AG10803 (cell line): Measurements from ENCODE around the gene KIRREL1.

ENCODE experiments used
- DNase-seq: peaks from one replicate; pipeline ENCODE4 v3.0.0; 2010; ENCODE audit warnings: low read depth
- H3K4me3 ChIP-seq: 2 replicates; pipeline ENCODE4 v1.5.1; 2011; ENCODE audit warnings: mild to moderate bottlenecking, low read length, control low read depth
- TF ChIP-seq, protein P1 (sequence below): conservative IDR thresholded peaks from 2 replicates; pipeline ENCODE4 v1.5.1; 2011; ENCODE audit warnings: mild to moderate bottlenecking, low read length, control low read depth, inconsistent platforms

Gene KIRREL1

DNA sequence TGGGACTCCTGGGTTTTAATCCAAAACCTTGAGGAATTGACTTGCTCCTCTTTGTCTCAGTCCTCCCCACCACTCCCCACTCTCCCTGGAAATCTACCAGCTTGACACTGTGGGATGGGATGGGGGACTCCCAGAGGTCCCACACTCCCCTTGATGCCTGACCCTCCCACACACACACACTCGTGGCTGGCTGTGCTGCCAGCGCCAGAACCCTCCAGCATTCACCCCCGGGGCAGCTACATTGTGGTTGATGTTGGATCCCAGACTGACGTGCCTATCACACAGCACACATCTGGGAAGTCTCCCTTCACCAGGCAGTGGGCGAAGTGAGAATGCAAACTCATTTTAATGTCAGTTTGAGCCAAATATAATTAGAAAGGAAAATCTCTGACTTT, 10.0 kb downstream of the KIRREL1 start:
- TF ChIP-seq, protein P1, sequence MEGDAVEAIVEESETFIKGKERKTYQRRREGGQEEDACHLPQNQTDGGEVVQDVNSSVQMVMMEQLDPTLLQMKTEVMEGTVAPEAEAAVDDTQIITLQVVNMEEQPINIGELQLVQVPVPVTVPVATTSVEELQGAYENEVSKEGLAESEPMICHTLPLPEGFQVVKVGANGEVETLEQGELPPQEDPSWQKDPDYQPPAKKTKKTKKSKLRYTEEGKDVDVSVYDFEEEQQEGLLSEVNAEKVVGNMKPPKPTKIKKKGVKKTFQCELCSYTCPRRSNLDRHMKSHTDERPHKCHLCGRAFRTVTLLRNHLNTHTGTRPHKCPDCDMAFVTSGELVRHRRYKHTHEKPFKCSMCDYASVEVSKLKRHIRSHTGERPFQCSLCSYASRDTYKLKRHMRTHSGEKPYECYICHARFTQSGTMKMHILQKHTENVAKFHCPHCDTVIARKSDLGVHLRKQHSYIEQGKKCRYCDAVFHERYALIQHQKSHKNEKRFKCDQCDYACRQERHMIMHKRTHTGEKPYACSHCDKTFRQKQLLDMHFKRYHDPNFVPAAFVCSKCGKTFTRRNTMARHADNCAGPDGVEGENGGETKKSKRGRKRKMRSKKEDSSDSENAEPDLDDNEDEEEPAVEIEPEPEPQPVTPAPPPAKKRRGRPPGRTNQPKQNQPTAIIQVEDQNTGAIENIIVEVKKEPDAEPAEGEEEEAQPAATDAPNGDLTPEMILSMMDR = no peak
- peak overlapping the region; percentile 25 for H3K4me3 ChIP-seq
- peak; percentile 76 for DNase-seq

DNA sequence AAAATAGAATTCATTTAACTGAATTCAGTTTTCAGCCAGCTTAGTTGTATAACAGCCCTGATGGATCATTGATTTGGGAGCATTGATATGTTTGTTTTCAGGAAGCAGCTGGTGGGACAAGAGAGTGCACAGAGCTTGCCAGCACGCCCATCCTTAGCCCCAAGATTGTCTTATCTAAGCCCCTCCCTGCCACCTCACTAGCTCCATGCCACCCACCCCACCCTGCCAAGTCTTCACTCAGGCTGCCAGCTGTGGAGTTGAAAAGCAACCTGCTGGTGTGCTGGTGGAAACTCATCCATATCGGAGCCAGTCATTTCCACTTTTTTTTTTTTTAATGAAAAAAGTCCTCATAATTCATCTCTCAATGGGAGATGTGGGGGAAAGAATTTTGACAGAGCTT, 11.8 kb downstream of the KIRREL1 start:
- no peak overlapping the region for H3K4me3 ChIP-seq
- DNase-seq = no peak
- TF ChIP-seq, protein P1 = no peak

DNA sequence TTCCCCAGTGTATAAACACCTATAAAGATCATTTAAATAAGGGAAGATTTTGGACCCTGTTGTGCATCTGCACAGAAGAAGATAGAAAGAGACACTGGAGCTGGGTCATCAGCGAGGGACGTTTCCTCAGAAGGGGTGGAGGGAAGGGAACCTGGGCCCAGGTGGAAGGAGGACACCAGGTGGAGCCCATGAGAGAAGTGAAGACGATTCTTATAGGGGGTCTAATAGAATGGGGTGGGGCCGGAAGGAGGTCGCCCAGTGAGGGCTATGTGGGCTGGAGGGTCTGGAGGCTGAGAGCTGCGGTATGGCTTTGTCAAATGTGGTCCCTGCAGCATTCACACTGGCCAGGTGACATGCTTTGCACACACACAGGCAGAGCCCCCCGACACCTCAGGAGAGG, 13.7 kb downstream of the KIRREL1 start:
- TF ChIP-seq, protein P1 = no peak
- H3K4me3 ChIP-seq = no peak overlapping the region
- no peak for DNase-seq

- DNase-seq = no peak
- TF ChIP-seq, protein P1 = no peak
- H3K4me3 ChIP-seq = 0 out of 2 replicates have a peak overlapping the region, but pooled peaks have one; percentile 1
Observed at GRCh38 chr1:158007667-158008386, 14.4 kb downstream of the KIRREL1 start.

DNA sequence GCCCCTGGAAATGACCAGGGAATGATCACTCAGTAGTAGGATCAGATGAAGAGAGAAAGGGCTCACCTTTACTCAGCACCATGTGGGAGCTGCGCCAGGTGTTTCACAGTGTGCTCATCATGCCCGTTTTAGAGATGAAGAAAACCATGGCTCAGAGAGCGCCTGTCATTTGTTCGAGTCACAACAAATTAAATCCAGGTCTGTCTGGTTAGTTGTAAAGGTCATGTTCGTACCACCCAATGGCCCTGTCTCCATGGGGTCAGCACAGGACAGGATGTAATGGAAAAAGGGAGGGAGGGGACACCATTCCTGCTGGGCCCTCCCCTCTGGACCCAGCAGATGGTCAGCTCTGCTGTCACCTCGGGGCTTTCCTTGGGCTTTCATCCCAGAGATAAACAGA, 15.2 kb downstream of the KIRREL1 start:
- TF ChIP-seq, protein P1 = no peak
- H3K4me3 ChIP-seq = no peak overlapping the region
- DNase-seq = no peak

GRCh38 chr1:158011714-158012113, 18.3 kb downstream of the KIRREL1 start:
- DNase-seq = peak; percentile 72
- peak overlapping the region; percentile 41 for H3K4me3 ChIP-seq
- TF ChIP-seq, protein P1 = no peak

DNA sequence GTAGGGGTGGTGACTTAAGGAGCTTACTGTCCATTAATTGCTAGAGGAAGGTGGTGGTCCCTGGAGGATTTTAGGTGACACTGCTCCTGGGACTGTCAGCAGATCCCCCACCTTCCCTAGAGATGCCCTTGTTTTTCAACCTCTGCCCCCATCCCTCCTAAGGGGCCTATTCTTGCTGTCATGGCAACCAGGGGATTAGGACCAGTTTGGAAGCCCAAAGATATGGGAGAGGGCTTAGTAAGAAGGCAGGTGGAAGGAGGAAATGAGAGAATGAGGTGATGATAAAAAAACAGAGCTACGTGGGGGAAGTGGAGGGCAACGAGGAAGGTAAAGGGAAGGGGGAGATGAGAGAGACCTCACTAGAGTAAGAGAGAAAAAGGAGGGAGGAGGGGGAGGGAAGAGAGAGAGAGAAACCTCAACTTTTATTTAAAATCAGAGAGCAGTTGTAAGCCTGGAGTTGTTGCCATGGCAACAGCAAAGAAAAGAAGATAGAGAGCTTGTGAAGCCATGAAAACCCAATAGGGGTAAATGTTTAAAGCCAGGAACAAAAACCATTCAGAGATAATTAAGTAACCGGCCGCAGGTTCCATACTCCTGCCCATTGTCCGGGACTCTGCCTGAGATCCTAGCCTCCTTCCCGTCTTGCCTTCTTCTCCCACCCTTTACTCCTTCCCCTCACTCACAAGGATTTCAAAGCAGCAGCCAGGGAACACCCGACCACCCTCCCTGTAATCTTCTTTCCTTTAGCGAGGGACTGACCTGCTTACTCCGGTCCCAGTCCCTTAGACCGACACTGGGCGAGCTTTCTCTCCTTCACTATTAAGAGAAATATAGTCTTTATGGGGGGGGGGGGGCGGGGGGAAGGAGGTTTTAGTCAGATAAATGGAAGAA, 20.6 kb downstream of the KIRREL1 start:
- DNase-seq = peak; percentile 59
- no peak overlapping the region for H3K4me3 ChIP-seq
- TF ChIP-seq, protein P1 = no peak
